Measurements from ENCODE around the gene ABCD2. TPM values are rescaled to one million over a fixed set of nuclear protein-coding genes. Genes with fewer than 3 reads are reported as not detected.
"Not testable (repeated sequence)": the region's sequence is repeated elsewhere in the genome, so short reads cannot be mapped to it uniquely, and the experiment has no call there.

The ABCD2 gene
- total RNA-seq, 3 donors from 2014 or later = 0.52 to 1.1 (median 0.55) TPM

DNA sequence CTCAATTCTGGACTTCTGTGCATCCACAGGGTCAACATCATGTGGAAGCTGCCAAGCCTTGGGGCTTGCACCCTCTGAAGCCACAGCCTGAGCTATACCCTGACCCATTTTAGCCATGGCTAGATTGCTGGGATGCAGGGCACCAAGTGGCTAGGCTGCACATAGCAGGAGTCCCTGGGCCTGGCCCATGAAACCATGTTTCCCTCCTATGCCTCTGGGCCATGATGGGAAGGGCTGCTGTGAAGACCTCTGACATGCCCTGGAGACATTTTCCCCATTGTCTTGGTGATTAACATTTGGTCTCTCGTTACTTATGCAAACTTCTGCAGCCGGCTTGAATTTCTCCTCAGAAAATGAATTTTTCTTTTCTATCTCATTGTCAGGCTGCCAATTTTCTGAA lies 92.6 kb downstream of the ABCD2 start:
- intact Hi-C loops (cut with DNase I, micrococcal nuclease) = no loop called here
- Histone ChIP-seq H3K36me3 (ENCODE audit: low read depth) (no peaks in the 10 kb centered on the region), H3K9me3 (no peaks in the 10 kb centered on the region), H3K4me3 (no peak overlapping the region), H3K4me1 (ENCODE audit: low read depth) (no peaks in the 10 kb centered on the region)
- TF ChIP-seq, protein P1, sequence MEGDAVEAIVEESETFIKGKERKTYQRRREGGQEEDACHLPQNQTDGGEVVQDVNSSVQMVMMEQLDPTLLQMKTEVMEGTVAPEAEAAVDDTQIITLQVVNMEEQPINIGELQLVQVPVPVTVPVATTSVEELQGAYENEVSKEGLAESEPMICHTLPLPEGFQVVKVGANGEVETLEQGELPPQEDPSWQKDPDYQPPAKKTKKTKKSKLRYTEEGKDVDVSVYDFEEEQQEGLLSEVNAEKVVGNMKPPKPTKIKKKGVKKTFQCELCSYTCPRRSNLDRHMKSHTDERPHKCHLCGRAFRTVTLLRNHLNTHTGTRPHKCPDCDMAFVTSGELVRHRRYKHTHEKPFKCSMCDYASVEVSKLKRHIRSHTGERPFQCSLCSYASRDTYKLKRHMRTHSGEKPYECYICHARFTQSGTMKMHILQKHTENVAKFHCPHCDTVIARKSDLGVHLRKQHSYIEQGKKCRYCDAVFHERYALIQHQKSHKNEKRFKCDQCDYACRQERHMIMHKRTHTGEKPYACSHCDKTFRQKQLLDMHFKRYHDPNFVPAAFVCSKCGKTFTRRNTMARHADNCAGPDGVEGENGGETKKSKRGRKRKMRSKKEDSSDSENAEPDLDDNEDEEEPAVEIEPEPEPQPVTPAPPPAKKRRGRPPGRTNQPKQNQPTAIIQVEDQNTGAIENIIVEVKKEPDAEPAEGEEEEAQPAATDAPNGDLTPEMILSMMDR (IDR thresholded peaks at IDR 0.05) = no peak
- DNase-seq (no peak), ATAC-seq (no peak)

- H3K4me1 ChIP-seq (ENCODE audit: low read depth); H3K9me3 ChIP-seq; DNase-seq; H3K36me3 ChIP-seq (ENCODE audit: low read depth); H3K4me3 ChIP-seq; intact Hi-C loops (cut with DNase I, micrococcal nuclease); ATAC-seq: not testable (repeated sequence)
Measured at GRCh38 chr12:39522167-39522566, 97.4 kb downstream of the ABCD2 start.

DNA sequence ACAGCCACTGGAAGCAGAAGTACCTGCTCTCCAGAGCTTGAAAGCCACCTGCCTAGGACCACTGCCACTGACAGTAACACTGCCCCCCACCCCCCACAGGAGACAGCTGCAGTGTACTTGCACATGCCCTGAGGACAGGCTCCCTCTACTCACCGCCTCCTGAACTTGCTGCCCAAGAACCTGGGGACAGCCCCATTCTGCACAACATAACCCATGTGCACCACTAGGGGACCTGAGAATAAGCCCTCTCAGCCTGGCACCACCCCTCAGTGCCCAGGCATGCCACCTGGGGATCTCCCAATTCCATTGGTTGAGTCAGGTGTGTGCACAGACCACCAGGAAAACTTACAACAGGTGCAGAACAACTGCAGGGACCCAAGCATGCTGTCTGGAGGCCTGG lies 109.6 kb downstream of the ABCD2 start:
- no peak for ATAC-seq
- TF ChIP-seq, protein P1 (IDR thresholded peaks at IDR 0.05) = no peak
- DNase-seq = no peak
- Histone ChIP-seq H3K4me1 (ENCODE audit: low read depth) (no peaks in the 10 kb centered on the region), H3K9me3 (peaks cover 5% of the 10 kb centered on the region), H3K36me3 (ENCODE audit: low read depth) (no peaks in the 10 kb centered on the region), H3K4me3 (no peak overlapping the region)
- intact Hi-C loops (cut with DNase I, micrococcal nuclease) = no loop called here

DNA sequence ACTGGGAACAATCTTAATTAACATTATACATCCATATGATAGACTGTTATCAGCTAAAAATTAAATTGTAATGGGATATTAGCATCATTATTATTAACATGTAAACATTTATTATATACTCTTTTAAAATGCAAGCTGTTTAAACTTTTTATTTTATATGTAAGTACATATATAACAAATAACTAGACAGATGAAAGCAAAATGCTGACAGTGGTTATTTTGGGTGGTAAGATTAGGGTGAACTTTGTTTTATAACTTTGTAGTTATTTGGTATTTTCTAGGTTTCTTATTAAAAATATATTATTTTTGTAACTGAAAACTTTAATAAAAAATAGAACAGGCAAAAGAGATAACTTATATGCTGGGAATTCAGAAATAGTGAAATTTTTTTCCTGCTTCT lies 114.0 kb downstream of the ABCD2 start:
- no peaks in the 10 kb centered on the region for H3K4me1 ChIP-seq (ENCODE audit: low read depth)
- TF ChIP-seq, protein P1 (IDR thresholded peaks at IDR 0.05) = no peak
- no peaks in the 10 kb centered on the region for H3K36me3 ChIP-seq (ENCODE audit: low read depth)
- intact Hi-C loops (cut with DNase I, micrococcal nuclease) = no loop called here
- no peak for ATAC-seq
- H3K9me3 ChIP-seq = no peaks in the 10 kb centered on the region
- no peak for DNase-seq
- no peak overlapping the region for H3K4me3 ChIP-seq

GRCh38 chr12:39505023-39505422 lies 114.6 kb downstream of the ABCD2 start:
- no peak for DNase-seq
- ATAC-seq = no peak
- TF ChIP-seq, protein P1 (IDR thresholded peaks at IDR 0.05) = no peak

DNA sequence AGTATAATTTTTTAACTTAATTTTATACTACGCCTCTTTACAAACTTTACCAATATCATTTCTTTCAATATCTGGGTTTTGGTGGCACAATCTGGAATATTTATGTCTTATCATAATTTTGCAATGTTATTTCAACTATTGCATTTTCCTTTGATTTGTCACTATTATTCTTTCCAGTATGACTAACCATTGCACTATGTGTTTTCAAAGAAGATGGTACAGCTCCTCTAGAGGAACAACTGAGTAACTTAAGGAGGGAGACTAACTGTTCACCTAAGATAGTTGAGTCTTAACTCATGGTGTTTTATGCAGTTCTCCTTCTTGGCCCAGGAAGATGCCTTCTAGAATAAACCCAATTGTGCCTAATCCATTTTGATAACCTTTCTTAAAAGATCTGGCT lies 116.2 kb downstream of the ABCD2 start:
- ATAC-seq (no peak), DNase-seq (no peak)

More at GRCh38 chr12:39505023-39505422, 114.6 kb downstream of the ABCD2 start:
- Histone ChIP-seq H3K9me3 (no peaks in the 10 kb centered on the region), H3K4me1 (ENCODE audit: low read depth) (no peaks in the 10 kb centered on the region), H3K36me3 (ENCODE audit: low read depth) (no peaks in the 10 kb centered on the region), H3K4me3 (no peak overlapping the region)
- intact Hi-C loops (cut with DNase I, micrococcal nuclease) = no loop called here

More for the DNA sequence above, 116.2 kb downstream of the ABCD2 start:
- intact Hi-C loops (cut with DNase I, micrococcal nuclease) = no loop called here
- Histone ChIP-seq H3K9me3 (no peaks in the 10 kb centered on the region), H3K4me1 (ENCODE audit: low read depth) (no peaks in the 10 kb centered on the region), H3K4me3 (no peak overlapping the region), H3K36me3 (ENCODE audit: low read depth) (no peaks in the 10 kb centered on the region)
- TF ChIP-seq, protein P1 (IDR thresholded peaks at IDR 0.05) = no peak

All from mucosa of descending colon (tissue), 3 donors.